ENCODE measurements around the gene HERC2.
"Not testable (repeated sequence)": the region's sequence is repeated elsewhere in the genome, so short reads cannot be mapped to it uniquely, and the experiment has no call there.

HERC2 gene

GRCh38 chr15:28184166-28184565, 137.8 kb downstream of the HERC2 start:
- WGBS, 2 experiments = 96 to 97% methylated on average over 2 of the region's 2 CpGs
- H3K36me3 ChIP-seq (ENCODE audit: control insufficient read depth, insufficient read depth, low read length) = peaks cover 20% of the 10 kb centered on the region
- H3K9me3 ChIP-seq (ENCODE audit: control insufficient read depth, low read length) = no peaks in the 10 kb centered on the region
- H3K4me1 ChIP-seq (ENCODE audit: control insufficient read depth, insufficient read depth, low read length) = no peaks in the 10 kb centered on the region
- no peak overlapping the region for H3K4me3 ChIP-seq (ENCODE audit: insufficient read depth, low read depth, low read length)
- no peak overlapping the region for H3K27ac ChIP-seq (ENCODE audit: insufficient read depth, low read depth, low read length, poor library complexity, severe bottlenecking)
- no peaks in the 10 kb centered on the region for H3K27me3 ChIP-seq (ENCODE audit: control insufficient read depth, insufficient read depth, low read length, poor library complexity, severe bottlenecking)

DNA sequence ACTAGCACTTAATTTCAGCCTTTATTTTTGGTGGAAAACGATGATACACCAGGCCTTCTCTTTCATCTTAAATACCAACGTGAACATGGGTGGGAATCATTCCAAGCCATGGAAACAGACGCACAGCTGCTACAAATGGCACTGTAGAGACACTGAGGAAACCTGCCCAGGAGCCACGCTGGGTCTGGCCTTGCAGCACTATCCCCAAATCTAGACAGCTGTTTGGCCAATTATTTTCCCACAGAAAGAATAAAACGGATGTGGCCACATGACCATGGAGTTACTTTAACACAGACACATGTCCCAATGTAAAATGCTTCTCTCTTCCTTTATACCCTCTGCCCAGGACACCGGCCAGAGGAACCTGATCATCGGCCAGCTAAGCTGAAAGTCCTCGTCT, 139.2 kb downstream of the HERC2 start:
- no peaks in the 10 kb centered on the region for H3K9me3 ChIP-seq (ENCODE audit: control insufficient read depth, low read length)
- H3K4me1 ChIP-seq (ENCODE audit: control insufficient read depth, insufficient read depth, low read length) = no peaks in the 10 kb centered on the region
- no peak overlapping the region for H3K4me3 ChIP-seq (ENCODE audit: insufficient read depth, low read depth, low read length)
- WGBS, 2 experiments = 94 to 96% methylated on average over 8 of the region's 8 CpGs
- H3K27me3 ChIP-seq (ENCODE audit: control insufficient read depth, insufficient read depth, low read length, poor library complexity, severe bottlenecking) = no peaks in the 10 kb centered on the region
- peaks cover 13% of the 10 kb centered on the region for H3K36me3 ChIP-seq (ENCODE audit: control insufficient read depth, insufficient read depth, low read length)
- no peak overlapping the region for H3K27ac ChIP-seq (ENCODE audit: insufficient read depth, low read depth, low read length, poor library complexity, severe bottlenecking)

GRCh38 chr15:28182216-28182615, 139.8 kb downstream of the HERC2 start:
- Histone ChIP-seq H3K27me3 (ENCODE audit: control insufficient read depth, insufficient read depth, low read length, poor library complexity, severe bottlenecking) (no peaks in the 10 kb centered on the region), H3K36me3 (ENCODE audit: control insufficient read depth, insufficient read depth, low read length) (peaks cover 10% of the 10 kb centered on the region), H3K9me3 (ENCODE audit: control insufficient read depth, low read length) (no peaks in the 10 kb centered on the region), H3K4me1 (ENCODE audit: control insufficient read depth, insufficient read depth, low read length) (no peaks in the 10 kb centered on the region), H3K4me3 (ENCODE audit: insufficient read depth, low read depth, low read length) (no peak overlapping the region), H3K27ac (ENCODE audit: insufficient read depth, low read depth, low read length, poor library complexity, severe bottlenecking) (no peak overlapping the region)
- WGBS, 2 experiments = 90 to 95% methylated on average over 6 to 7 of the region's 8 CpGs

GRCh38 chr15:28181366-28181765, 140.6 kb downstream of the HERC2 start:
- Histone ChIP-seq H3K9me3 (ENCODE audit: control insufficient read depth, low read length) (no peaks in the 10 kb centered on the region), H3K27ac (ENCODE audit: insufficient read depth, low read depth, low read length, poor library complexity, severe bottlenecking) (no peak overlapping the region)

DNA sequence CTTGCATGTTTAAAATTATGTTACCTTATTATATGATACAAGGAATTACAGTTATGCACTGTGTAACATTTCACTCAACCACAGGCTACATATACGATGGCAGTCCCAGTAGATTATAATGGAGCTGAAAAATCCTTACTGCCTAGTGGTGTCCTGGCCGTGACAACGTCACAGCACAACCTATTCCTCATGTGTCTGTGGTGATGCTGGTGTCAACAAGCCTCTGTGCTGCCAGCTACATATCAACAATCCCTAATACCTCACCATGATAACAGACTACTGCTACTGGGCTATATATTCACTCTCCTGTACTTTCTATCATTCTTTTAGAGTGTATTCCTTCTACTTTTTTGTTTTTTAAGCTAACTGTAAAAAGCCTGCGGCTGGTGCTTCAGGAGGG, 142.7 kb downstream of the HERC2 start:
- Histone ChIP-seq H3K36me3 (ENCODE audit: control insufficient read depth, insufficient read depth, low read length) (peaks cover 6% of the 10 kb centered on the region), H3K27me3 (ENCODE audit: control insufficient read depth, insufficient read depth, low read length, poor library complexity, severe bottlenecking) (no peaks in the 10 kb centered on the region), H3K27ac (ENCODE audit: insufficient read depth, low read depth, low read length, poor library complexity, severe bottlenecking) (no peak overlapping the region), H3K4me1 (ENCODE audit: control insufficient read depth, insufficient read depth, low read length) (no peaks in the 10 kb centered on the region), H3K4me3 (ENCODE audit: insufficient read depth, low read depth, low read length) (no peak overlapping the region), H3K9me3 (ENCODE audit: control insufficient read depth, low read length) (no peaks in the 10 kb centered on the region)
- 95% methylated on average over 4 of the region's 4 CpGs for WGBS, 2 experiments

More at GRCh38 chr15:28181366-28181765, 140.6 kb downstream of the HERC2 start:
- Histone ChIP-seq H3K27me3 (ENCODE audit: control insufficient read depth, insufficient read depth, low read length, poor library complexity, severe bottlenecking) (no peaks in the 10 kb centered on the region), H3K4me3 (ENCODE audit: insufficient read depth, low read depth, low read length) (no peak overlapping the region), H3K36me3 (ENCODE audit: control insufficient read depth, insufficient read depth, low read length) (peaks cover 13% of the 10 kb centered on the region), H3K4me1 (ENCODE audit: control insufficient read depth, insufficient read depth, low read length) (no peaks in the 10 kb centered on the region)
- WGBS, 2 experiments = 92 to 95% methylated on average over 2 of the region's 2 CpGs

GRCh38 chr15:28178727-28179126, 143.3 kb downstream of the HERC2 start:
- peaks cover 6% of the 10 kb centered on the region for H3K36me3 ChIP-seq (ENCODE audit: control insufficient read depth, insufficient read depth, low read length)
- H3K4me3 ChIP-seq (ENCODE audit: insufficient read depth, low read depth, low read length) = no peak overlapping the region
- 93 to 97% methylated on average over 9 to 10 of the region's 10 CpGs for WGBS, 2 experiments
- H3K4me1 ChIP-seq (ENCODE audit: control insufficient read depth, insufficient read depth, low read length) = no peaks in the 10 kb centered on the region
- H3K9me3 ChIP-seq (ENCODE audit: control insufficient read depth, low read length) = no peaks in the 10 kb centered on the region
- no peak overlapping the region for H3K27ac ChIP-seq (ENCODE audit: insufficient read depth, low read depth, low read length, poor library complexity, severe bottlenecking)
- no peaks in the 10 kb centered on the region for H3K27me3 ChIP-seq (ENCODE audit: control insufficient read depth, insufficient read depth, low read length, poor library complexity, severe bottlenecking)

DNA sequence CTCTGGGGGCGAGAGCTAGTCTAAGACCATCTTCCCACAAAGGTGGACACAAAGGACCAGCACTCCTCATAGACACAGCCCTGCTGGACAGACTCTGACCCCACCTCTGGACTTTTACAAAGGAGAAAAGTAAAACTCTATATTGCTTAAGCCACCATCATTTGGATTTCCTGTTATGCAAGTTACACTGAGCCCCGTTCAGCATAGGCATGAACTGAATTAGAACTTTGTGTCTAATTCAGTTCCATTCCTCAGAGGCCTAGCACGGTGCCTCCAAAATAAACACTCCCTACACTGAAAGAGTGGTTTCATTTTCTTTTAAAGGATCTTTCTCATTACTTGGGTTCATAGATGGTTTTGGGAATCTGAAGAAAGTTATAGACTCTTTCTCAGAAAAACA, 143.7 kb downstream of the HERC2 start:
- H3K4me1 ChIP-seq (ENCODE audit: control insufficient read depth, insufficient read depth, low read length) = no peaks in the 10 kb centered on the region
- H3K36me3 ChIP-seq (ENCODE audit: control insufficient read depth, insufficient read depth, low read length) = peaks cover 8% of the 10 kb centered on the region
- no peaks in the 10 kb centered on the region for H3K27me3 ChIP-seq (ENCODE audit: control insufficient read depth, insufficient read depth, low read length, poor library complexity, severe bottlenecking)
- no peak overlapping the region for H3K27ac ChIP-seq (ENCODE audit: insufficient read depth, low read depth, low read length, poor library complexity, severe bottlenecking)
- no peak overlapping the region for H3K4me3 ChIP-seq (ENCODE audit: insufficient read depth, low read depth, low read length)
- 93 to 97% methylated on average over 2 to 3 of the region's 3 CpGs for WGBS, 2 experiments
- H3K9me3 ChIP-seq (ENCODE audit: control insufficient read depth, low read length) = no peaks in the 10 kb centered on the region

DNA sequence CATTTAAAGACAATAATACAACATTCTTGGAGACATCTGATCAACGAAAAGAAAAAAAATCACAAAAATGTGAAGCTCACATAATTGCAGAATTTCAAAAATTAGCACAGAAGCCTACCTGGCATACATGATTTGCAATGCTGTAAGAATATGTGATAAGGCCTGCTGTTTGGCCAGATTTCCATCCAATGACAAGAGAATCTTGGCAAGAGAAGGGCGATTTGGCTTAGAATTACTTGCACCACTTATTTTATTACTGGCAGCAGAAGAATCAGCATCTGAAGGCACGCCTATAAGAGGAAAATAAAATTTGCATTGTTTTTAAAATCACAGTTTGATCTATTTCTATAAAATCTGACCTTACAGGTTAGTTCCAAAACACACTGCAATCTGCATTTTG, 152.6 kb downstream of the HERC2 start:
- Histone ChIP-seq H3K4me1 (ENCODE audit: control insufficient read depth, insufficient read depth, low read length) (peaks cover 7% of the 10 kb centered on the region), H3K4me3 (ENCODE audit: insufficient read depth, low read depth, low read length) (no peak overlapping the region), H3K27ac (ENCODE audit: insufficient read depth, low read depth, low read length, poor library complexity, severe bottlenecking) (no peak overlapping the region), H3K27me3 (ENCODE audit: control insufficient read depth, insufficient read depth, low read length, poor library complexity, severe bottlenecking) (no peaks in the 10 kb centered on the region), H3K36me3 (ENCODE audit: control insufficient read depth, insufficient read depth, low read length) (peaks cover 26% of the 10 kb centered on the region), H3K9me3 (ENCODE audit: control insufficient read depth, low read length) (no peaks in the 10 kb centered on the region)
- WGBS, 2 experiments = 93 to 96% methylated on average over 3 of the region's 3 CpGs

- peaks cover 26% of the 10 kb centered on the region for H3K36me3 ChIP-seq (ENCODE audit: control insufficient read depth, insufficient read depth, low read length)
- 76 to 77% methylated on average over 14 of the region's 16 CpGs for WGBS, 2 experiments
- not testable (repeated sequence) for H3K4me1 ChIP-seq (ENCODE audit: control insufficient read depth, insufficient read depth, low read length); H3K4me3 ChIP-seq (ENCODE audit: insufficient read depth, low read depth, low read length); H3K27ac ChIP-seq (ENCODE audit: insufficient read depth, low read depth, low read length, poor library complexity, severe bottlenecking); H3K9me3 ChIP-seq (ENCODE audit: control insufficient read depth, low read length); H3K27me3 ChIP-seq (ENCODE audit: control insufficient read depth, insufficient read depth, low read length, poor library complexity, severe bottlenecking)
Measured at GRCh38 chr15:28168405-28169121, 153.4 kb downstream of the HERC2 start.

GRCh38 chr15:28167042-28167441, 154.9 kb downstream of the HERC2 start:
- H3K4me1 ChIP-seq (ENCODE audit: control insufficient read depth, insufficient read depth, low read length) = peaks cover 7% of the 10 kb centered on the region
- peaks cover 22% of the 10 kb centered on the region for H3K36me3 ChIP-seq (ENCODE audit: control insufficient read depth, insufficient read depth, low read length)
- no peaks in the 10 kb centered on the region for H3K27me3 ChIP-seq (ENCODE audit: control insufficient read depth, insufficient read depth, low read length, poor library complexity, severe bottlenecking)
- no peaks in the 10 kb centered on the region for H3K9me3 ChIP-seq (ENCODE audit: control insufficient read depth, low read length)
- no peak overlapping the region for H3K4me3 ChIP-seq (ENCODE audit: insufficient read depth, low read depth, low read length)
- no peak overlapping the region for H3K27ac ChIP-seq (ENCODE audit: insufficient read depth, low read depth, low read length, poor library complexity, severe bottlenecking)
- WGBS, 2 experiments = 96 to 97% methylated on average over 3 of the region's 3 CpGs

Data from ectodermal cell (in vitro differentiated cells).